ENCODE measurements around the gene KLF15.
"Not testable (repeated sequence)": the region's sequence is repeated elsewhere in the genome, so short reads cannot be mapped to it uniquely, and the experiment has no call there.

KLF15 gene

GRCh38 chr3:126345641-126346460 lies 11.4 kb downstream of the KLF15 start:
- DNase-seq: no peak

DNA sequence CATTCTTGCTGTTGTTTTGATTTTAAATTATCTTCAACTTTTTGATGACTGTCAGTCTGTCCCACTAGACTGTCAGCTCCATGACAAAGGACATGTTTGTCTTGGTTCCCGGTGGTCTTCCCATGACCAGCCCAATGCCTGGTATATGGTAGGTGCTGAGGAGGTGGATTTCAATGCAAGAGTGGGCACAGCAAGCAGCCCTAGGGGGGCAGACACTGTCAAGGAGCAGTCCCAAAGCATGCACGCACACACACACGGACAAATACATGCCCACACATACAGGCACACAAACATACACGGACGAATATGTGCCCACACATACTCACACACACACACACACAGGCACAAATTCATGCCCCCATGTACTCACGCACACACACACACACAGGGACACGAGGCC lies 12.0 kb downstream of the KLF15 start:
- DNase-seq: no peak

- DNase-seq: no peak
These were observed 12.7 kb downstream of the KLF15 start for GRCh38 chr3:126344380-126345041.

GRCh38 chr3:126343649-126344035 lies 13.6 kb downstream of the KLF15 start:
- DNase-seq: no peak

DNA sequence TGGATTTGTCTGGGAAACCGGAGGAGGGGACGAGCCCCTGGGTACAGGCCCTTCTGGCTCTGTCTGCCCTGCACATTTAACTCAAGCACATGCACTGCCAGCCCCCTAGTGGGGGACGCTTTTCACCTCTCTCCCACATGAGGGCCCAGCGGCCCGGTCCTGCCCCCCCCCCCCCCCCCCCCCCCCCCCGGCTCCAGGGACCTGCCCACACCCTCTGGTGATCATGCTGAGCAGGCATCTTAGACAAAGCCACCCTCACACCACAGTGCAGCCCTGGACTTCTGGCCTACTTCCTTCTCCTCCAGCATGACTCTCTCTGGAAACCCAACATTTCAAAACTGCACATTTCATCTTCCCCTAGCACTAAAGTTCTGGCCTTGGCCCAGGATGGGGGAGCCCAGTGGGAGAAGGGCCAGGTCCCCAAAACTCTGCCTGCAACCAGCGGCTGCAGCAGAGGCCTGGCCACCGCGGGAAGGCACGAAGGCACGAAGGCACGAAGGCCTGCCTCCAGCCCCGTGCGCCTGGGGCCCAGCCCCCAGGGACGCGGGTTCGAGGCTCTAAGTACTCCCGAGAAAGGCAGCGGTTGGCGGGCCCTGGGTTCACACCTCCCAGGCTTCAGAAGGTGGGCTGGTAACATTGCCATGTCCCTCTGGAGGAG lies 14.1 kb downstream of the KLF15 start:
- no peak for DNase-seq

DNA sequence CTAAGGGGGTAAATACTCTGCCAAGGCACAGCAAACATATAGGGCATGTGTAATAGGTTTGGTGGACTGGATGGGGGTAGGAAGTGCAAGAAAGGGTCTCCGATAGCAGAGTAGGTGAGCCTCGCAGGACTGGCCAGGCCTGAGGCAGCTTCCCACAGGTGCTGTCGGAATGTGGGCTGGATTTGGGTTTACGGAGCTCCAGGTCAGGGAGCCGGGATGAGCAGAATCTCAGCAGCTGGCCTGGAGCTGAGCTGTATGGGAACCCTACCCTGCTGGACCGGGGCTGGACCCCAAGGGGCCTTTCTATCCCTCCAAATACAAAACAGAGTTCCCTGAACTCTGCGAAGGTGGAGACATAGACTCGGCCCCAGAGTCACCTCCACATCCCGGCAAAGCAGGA lies 15.0 kb downstream of the KLF15 start:
- DNase-seq: no peak

GRCh38 chr3:126341755-126342150 lies 15.5 kb downstream of the KLF15 start:
- no peak for DNase-seq

DNA sequence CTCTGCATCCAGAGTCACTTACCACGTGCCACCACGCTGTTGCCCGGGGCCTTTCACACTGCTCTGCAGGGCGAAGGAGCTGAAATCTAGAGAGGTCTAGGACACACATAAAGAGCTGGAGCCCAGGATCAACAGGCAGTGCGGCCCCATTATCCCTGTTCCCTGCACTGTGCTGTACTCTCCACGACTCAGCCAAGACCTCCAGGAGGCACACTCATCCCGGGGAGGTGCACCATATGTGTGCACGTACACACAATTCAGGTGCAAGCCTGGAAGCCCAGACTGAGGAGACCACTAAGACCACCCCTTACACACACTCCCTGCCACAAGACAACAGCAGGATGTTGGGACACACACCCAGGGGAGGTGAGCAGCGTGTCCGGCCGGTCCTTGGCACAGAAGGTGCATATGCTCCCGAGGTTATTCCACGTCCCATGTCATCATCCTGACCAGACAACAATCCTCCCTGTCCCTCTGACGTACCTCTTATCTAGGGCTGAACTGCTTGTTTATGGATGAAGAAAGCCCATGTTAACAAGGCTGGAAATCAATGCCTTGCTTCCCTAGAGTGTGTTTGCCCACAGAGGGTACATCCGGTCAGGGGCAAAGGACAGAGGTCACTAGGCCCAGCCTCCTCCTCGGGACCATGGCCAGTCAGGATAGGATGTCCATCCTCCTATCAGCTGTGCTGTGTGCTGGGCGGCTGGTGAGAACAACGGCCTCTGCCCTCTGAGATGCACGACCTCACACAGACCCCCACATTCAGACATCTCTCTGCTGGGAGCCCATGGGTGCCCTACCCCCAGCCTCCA lies 16.1 kb downstream of the KLF15 start:
- DNase-seq: no peak

DNA sequence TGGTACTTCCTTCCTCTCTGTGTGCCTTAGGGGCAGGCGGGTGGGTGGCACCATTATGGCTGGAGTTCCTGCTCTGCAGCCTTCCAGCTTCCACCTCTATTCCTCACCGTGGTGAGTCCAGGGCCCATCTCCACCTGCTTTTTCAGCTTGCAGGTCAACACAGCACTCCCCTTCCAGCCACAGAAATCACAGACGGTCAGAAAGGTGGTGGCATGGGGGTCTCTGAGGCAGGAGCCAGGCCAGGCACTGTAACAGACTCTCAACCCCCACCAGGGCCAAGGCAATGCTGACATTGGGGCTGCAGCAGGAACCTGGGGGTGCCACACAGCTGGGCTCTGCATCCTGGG lies 16.6 kb downstream of the KLF15 start:
- DNase-seq: no peak

GRCh38 chr3:126340081-126340511 lies 17.1 kb downstream of the KLF15 start:
- DNase-seq: no peak

GRCh38 chr3:126339466-126339865 lies 17.7 kb downstream of the KLF15 start:
- DNase-seq: no peak

GRCh38 chr3:126338790-126339288 lies 18.4 kb downstream of the KLF15 start:
- no peak for DNase-seq

DNA sequence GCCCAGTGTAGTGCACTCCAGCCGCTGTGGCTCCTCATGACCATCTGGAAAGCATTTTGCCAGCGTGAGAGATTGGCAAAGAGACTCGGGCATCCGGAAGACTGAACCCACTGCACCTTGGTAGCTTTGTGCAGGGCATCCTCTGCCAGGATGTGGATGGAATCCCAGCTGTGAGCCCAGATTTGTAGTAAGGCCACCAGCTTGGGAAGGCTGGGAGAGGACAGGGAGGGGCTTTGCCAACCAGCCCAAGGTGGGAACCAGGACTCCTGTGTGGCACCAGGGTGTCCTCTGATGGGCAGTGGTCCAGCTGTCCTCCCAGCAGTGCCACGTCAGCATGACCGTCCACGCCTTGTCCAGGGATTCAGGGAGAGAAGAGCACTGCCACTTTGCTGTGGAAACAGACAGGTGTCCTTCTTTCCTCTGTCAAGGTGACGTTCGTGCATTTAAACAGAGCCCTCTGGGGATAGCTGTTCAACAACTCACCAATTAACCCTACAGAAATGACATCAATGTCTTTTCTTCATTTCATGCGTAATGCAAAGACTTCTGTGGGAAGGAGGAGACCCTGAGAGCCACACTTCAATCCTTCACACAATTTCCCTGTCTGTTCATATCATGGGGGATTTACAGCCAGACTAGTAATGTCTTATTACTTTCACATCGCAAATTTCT lies 19.1 kb downstream of the KLF15 start:
- no peak for DNase-seq

- not testable (repeated sequence) for DNase-seq
These were observed 25.3 kb downstream of the KLF15 start for GRCh38 chr3:126331812-126332336.

- DNase-seq: no peak
These were observed 27.1 kb downstream of the KLF15 start for GRCh38 chr3:126329927-126330725.

DNA sequence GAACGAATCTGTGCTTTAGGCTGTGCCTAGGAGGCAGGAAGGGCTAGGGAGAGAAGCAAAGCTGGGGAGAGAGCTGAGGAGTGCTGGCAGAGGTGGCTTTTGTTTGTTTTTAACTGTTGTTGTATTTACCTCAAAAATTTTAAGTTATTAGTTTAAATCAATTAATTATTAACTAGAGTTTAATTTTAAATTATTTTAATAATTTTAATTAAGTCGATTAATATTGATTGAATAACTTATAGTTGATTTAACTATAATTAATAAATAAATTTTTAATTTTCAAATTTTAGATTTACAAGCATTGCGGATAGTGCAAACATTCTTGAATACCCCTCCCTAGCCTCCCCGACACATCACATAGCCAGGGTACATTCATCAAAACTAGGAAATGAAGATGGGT lies 30.6 kb downstream of the KLF15 start:
- DNase-seq: no peak

DNA sequence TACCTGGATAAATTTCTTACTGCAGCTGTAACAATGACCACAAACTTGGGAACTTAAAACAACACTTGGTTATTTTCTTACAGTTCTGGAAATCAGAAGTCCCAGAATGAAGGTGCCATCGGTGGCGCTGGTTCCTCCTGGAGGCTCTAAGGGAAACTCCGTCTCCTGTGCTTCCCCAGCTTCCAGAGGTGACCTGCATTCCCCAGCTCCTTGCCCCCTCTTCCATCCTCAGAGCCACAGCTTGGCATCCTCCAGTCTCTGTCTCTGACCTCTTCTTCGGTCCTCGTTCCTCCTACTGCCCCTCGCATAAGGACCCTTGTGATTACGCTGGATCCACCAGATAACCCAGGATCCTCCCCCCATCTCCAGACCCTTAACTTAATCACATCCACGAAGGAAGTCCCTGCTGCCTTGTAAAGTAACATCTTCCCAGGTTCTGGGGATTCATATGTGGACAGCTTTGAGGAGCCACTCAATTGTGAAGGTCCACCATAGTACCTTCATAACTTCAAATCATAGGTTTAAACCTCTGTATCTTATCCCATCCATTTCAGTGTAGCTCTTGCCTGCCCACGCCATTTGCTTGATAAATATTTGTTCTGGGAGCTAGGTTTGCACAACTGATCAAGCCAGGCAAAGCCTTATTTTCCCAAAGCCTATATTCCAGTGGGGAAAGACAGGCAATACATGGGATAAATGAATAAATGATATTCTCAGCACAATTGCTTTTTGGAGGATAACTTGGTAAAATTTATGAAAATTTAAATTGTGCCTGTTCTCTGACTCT lies 34.8 kb downstream of the KLF15 start:
- no peak for DNase-seq

DNA sequence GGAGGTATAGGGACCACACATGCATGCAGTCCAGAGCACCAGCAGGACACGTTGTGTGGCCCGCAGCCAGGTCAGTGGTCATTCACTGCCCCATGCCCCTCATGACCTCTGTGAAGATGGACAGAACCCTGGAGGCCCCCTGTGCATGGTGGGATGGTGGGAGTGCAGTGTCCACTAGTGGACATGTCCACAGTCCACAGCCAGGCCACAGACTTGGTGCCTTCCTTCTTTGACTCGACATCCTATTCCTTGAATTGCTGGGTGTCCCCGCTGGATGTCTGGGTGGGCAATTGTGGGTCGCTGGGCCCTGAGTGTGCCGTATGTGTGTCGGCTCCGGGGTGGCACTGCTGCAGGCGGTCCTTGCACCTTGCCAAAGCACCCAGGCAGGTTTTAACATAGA lies 35.7 kb downstream of the KLF15 start:
- DNase-seq: no peak

- DNase-seq: no peak
These were observed 36.5 kb downstream of the KLF15 start for GRCh38 chr3:126320517-126321293.
